Measurements from ENCODE around the gene SYNDIG1. TPM values are rescaled to one million over a fixed set of nuclear protein-coding genes. Genes with fewer than 3 reads are reported as not detected.

The SYNDIG1 gene
- total RNA-seq, 2 experiments from 2014 or later: not detected

DNA sequence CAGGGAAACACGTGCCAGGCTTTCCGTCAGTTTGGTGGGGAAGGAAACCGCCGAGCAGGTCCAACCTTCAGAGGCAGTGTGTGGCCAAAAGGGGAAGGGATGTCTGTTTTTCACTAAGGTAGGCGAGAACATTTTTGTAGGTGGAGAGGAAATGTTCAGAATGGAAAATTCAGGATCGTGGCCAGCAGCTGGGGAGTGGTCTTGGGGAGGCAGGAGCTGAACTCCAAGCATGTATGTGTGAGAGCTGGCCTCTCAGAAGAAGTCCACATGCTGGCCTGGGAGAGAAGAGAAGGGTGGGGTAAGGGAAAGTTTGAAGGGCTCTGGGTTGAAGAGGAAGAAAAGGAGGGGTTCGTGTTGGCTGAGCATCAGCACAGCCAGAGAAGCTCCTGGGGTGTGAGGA is 74.9 kb downstream of the SYNDIG1 start:
- peaks cover 3% of the 10 kb centered on the region for H3K27me3 Mint-ChIP-seq (ENCODE audit: low read depth)
- no peak overlapping the region for H3K27ac Mint-ChIP-seq
- ChIA-PET CTCF (no interaction called here), POLR2A (no interaction called here)
- no peak for ATAC-seq
- DNase-seq: no peak
- no peaks in the 10 kb centered on the region for H3K36me3 Mint-ChIP-seq (ENCODE audit: low read depth)
- H3K4me1 Mint-ChIP-seq (ENCODE audit: low read depth): no peaks in the 10 kb centered on the region
- no peaks in the 10 kb centered on the region for H3K9me3 Mint-ChIP-seq (ENCODE audit: insufficient read depth)
- no peak overlapping the region for H3K4me3 Mint-ChIP-seq

DNA sequence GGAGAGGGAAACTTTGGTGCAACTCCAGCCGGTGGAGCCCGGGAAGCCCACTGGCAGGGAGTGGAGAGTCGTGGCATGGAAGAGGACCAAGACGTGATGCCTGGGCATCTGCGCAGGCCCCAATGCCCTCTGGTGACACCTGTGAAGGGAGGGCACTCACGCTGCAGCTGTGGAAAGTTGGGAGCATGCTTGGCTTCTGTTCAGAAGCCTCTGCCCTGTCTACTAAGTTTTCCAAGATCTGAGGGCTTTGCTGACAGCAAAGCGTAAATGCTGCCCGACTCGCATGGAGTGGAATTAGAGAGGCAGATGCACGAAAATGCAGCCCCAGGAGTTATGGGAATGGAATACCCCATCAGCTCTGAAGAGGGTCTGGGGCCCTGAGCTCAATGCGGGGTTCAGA is 75.7 kb downstream of the SYNDIG1 start:
- Mint-ChIP-seq H3K4me1 (ENCODE audit: low read depth) (no peaks in the 10 kb centered on the region), H3K4me3 (no peak overlapping the region), H3K27ac (no peak overlapping the region), H3K36me3 (ENCODE audit: low read depth) (no peaks in the 10 kb centered on the region), H3K9me3 (ENCODE audit: insufficient read depth) (no peaks in the 10 kb centered on the region), H3K27me3 (ENCODE audit: low read depth) (peaks cover 3% of the 10 kb centered on the region)
- DNase-seq (no peak), ATAC-seq (no peak)
- CTCF ChIA-PET: no interaction called here
- POLR2A ChIA-PET: no interaction called here

DNA sequence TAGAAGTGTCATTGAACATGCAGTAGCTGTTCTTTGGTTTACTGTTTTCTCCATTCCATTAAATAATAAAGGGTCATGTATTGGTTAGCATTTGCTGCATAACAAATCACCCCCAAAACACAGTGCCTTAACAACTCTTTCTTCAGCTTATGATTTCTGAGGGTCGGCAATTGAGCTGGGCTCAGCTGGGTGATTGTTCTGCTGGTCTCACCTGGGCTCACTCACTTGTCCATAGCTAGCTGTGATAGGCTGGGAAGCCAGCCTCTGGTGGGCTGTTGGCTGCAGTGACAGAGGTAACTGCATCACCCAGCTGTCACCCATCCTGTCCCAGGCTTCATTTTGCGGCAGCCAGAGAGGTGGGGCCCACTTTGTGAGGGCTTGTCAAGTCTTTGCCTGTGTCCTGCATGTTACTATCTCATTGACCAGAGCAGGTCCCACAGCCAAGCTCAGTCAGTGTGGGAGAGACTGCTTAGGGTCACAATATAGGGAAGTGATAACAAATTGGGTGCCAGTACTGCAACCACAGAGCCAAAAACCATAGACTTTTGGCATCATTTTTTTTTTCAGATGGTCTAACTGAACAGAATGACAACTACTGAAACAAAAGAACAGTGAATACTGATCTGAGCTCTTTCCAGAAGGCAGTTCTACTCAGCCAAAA is 76.9 kb downstream of the SYNDIG1 start:
- H3K27ac Mint-ChIP-seq: no peak overlapping the region
- no peaks in the 10 kb centered on the region for H3K9me3 Mint-ChIP-seq (ENCODE audit: insufficient read depth)
- no peaks in the 10 kb centered on the region for H3K36me3 Mint-ChIP-seq (ENCODE audit: low read depth)
- no peaks in the 10 kb centered on the region for H3K27me3 Mint-ChIP-seq (ENCODE audit: low read depth)
- CTCF ChIA-PET: no interaction called here
- DNase-seq (no peak), ATAC-seq (no peak)
- POLR2A ChIA-PET: no interaction called here
- no peaks in the 10 kb centered on the region for H3K4me1 Mint-ChIP-seq (ENCODE audit: low read depth)
- H3K4me3 Mint-ChIP-seq: no peak overlapping the region

DNA sequence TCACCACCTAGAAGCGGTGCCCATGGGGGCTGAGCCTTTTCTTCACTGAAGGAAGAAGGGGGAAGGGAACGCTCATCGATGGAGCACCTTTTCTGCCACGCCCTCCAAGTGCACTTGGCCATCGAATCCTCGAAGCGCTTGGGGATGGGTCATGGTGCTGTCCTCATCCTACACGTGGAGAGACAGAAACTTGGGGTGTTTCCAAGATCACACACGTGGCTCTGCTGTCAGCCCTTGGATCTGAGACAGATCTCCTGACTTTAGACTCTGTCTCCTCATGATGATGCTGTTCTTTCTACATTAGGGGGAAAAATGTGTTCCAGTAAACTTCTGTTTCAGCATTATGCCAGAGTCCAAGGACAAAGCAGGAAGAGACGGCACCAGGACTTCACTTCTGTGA is 78.5 kb downstream of the SYNDIG1 start:
- peaks cover 3% of the 10 kb centered on the region for H3K27me3 Mint-ChIP-seq (ENCODE audit: low read depth)
- ChIA-PET POLR2A (no interaction called here), CTCF (no interaction called here)
- H3K27ac Mint-ChIP-seq: no peak overlapping the region
- no peaks in the 10 kb centered on the region for H3K9me3 Mint-ChIP-seq (ENCODE audit: insufficient read depth)
- no peaks in the 10 kb centered on the region for H3K4me1 Mint-ChIP-seq (ENCODE audit: low read depth)
- no peak overlapping the region for H3K4me3 Mint-ChIP-seq
- DNase-seq (no peak), ATAC-seq (no peak)
- no peaks in the 10 kb centered on the region for H3K36me3 Mint-ChIP-seq (ENCODE audit: low read depth)

DNA sequence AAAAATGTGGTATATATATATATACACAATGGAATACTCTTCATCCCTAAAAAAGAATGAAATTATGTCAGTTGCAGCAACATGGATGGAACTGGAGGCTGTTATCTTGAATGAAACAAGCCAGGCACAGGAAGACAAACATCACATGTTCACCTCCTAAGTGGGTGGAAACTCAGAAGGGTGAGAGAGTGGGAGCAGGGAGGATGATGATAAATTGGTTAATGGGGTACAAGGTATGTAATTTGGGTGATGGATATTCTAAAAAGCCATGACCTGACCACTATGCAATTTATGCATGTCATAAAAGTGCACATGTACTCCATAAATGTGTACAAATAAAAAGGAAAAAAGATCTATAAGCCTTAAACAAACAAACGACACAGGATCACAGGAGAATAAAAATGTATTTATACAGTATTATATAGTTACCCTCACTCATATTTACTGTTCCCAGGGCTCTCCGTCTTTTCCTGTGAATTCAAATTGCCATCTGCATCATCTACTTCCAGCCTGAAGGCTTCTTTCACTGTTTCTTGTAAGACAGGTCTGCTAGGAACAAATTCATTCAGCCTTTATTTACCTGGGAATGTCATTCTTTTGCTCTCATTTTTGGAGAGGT is 89.8 kb downstream of the SYNDIG1 start:
- peaks cover 7% of the 10 kb centered on the region for H3K9me3 Mint-ChIP-seq (ENCODE audit: insufficient read depth)
- ATAC-seq: no peak
- no peak overlapping the region for H3K4me3 Mint-ChIP-seq
- H3K4me1 Mint-ChIP-seq (ENCODE audit: low read depth): no peaks in the 10 kb centered on the region
- CTCF ChIA-PET: no interaction called here
- H3K27me3 Mint-ChIP-seq (ENCODE audit: low read depth): no peaks in the 10 kb centered on the region
- POLR2A ChIA-PET: no interaction called here
- H3K27ac Mint-ChIP-seq: no peak overlapping the region
- no peaks in the 10 kb centered on the region for H3K36me3 Mint-ChIP-seq (ENCODE audit: low read depth)
- DNase-seq: no peak

DNA sequence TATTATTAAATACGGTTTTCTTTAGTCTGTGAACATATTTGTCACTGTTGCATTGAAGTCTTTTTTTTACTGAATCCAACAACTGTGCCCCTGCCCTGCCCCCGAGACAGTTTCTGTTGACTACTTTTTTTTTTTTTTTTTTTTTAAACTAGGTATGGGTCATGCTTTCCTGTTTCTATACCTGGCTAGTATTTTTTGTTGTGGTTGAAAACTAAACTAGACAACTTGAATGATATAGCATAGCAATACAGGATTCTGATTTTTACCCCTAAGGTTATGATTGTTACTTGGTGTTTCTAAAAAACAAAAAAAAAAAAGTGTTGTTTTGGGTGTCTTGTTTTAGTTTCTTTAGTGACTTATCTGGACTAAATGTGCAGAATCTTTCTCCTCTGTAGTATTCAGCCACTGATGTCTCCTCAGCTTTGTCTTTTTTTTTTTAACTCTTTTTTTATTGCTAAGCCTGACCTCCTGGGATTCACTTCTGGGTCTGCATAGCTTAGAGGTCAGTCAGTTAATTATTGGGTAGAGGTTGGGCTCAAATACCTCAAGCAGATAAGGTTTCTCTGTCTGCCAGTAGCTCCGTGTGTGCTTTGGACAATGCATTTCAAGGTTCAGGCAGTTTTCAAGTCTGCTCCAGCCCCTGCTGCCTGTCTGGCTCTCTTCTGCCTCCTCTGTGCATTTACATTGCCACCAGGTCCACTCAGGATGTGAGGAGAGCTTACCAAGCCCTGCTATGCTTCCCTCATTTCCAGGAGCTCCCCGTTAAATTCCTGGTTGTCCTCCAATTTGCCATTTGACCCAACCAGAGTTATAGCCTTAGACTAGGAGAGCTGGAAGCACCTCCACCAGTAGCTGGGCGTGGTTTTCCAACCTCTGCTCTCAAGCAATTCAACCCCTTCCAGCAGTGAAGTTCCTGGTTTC is 91.4 kb downstream of the SYNDIG1 start:
- H3K27me3 Mint-ChIP-seq (ENCODE audit: low read depth): no peaks in the 10 kb centered on the region
- no peaks in the 10 kb centered on the region for H3K36me3 Mint-ChIP-seq (ENCODE audit: low read depth)
- no peak overlapping the region for H3K27ac Mint-ChIP-seq
- no peak for ATAC-seq
- CTCF ChIA-PET: no interaction called here
- H3K4me1 Mint-ChIP-seq (ENCODE audit: low read depth): no peaks in the 10 kb centered on the region
- peaks cover 11% of the 10 kb centered on the region for H3K9me3 Mint-ChIP-seq (ENCODE audit: insufficient read depth)
- H3K4me3 Mint-ChIP-seq: no peak overlapping the region
- no peak for DNase-seq
- POLR2A ChIA-PET: no interaction called here

DNA sequence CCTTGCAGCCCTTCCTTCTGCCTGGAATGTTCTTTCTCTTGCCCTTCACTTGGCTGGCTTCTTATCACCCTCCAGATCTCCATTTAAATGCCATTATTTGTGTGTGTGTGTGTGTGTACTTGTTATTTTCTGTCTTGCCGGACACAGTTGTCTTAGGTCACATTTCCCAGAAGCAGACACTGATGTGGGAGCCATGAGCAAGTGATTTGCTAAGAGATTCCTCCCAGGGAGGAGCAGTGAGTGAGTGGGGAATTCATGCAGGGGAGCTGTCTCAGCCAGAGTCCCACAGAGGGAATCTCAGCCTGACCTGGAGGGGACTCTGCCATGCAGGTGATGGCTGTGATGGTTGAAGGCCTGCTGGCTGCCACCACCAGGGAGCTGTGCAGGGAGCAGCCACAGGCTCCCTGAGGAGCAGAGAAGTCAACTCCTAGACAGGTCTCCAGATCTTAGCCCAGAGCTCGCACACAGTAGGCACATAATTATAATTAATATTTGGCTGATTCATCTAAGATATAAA is 96.5 kb downstream of the SYNDIG1 start:
- DNase-seq (no peak), ATAC-seq (no peak)
- Mint-ChIP-seq H3K27me3 (ENCODE audit: low read depth) (peaks cover under 1% of the 10 kb centered on the region), H3K27ac (no peak overlapping the region), H3K9me3 (ENCODE audit: insufficient read depth) (peaks cover 11% of the 10 kb centered on the region), H3K4me1 (ENCODE audit: low read depth) (no peaks in the 10 kb centered on the region), H3K36me3 (ENCODE audit: low read depth) (no peaks in the 10 kb centered on the region), H3K4me3 (no peak overlapping the region)
- CTCF ChIA-PET: no interaction called here
- POLR2A ChIA-PET: no interaction called here

DNA sequence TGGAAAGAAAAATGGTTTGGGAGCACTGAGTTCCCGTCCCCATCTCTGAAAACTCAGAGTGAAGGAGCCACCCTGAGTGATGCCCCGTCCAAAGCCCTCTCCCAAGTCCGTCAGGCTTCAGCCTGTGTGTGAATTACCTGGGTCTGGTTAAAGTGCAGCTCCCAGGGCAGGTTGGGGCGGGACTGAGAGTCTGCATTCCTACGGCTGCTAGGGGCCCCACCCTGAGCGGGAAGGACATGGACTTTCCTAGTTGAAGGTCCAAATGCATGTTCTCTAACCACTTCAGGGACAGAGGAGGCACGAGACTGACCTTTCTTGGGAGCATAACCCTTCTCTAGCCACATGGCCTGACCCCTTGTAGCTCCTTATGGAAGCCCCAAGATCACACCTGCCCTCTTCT is 97.2 kb downstream of the SYNDIG1 start:
- ATAC-seq: no peak

DNA sequence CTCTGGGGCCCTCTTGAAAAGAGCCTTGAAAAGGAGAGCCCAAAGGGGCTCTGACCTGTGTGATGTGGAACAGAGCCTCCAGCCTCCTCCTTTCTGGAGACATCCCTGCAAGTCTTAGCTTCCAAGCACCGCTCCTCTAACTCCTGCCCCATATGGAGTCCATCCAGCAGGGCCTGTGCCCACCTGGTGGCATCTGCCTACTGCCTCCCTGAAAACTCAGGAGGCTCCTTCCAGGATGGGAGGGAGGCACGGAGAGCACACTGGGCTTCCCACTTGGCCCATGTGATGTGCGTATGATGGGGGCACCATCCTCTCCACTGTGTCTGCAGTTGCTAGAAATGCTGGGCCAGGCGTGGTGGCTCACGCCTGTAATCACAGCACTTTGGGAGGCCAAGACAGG is 98.1 kb downstream of the SYNDIG1 start:
- H3K27ac Mint-ChIP-seq: no peak overlapping the region
- no peaks in the 10 kb centered on the region for H3K36me3 Mint-ChIP-seq (ENCODE audit: low read depth)
- H3K9me3 Mint-ChIP-seq (ENCODE audit: insufficient read depth): peaks cover 11% of the 10 kb centered on the region
- ChIA-PET POLR2A (no interaction called here), CTCF (no interaction called here)
- ATAC-seq (no peak), DNase-seq (no peak)
- H3K27me3 Mint-ChIP-seq (ENCODE audit: low read depth): peaks cover 2% of the 10 kb centered on the region
- no peak overlapping the region for H3K4me3 Mint-ChIP-seq
- no peaks in the 10 kb centered on the region for H3K4me1 Mint-ChIP-seq (ENCODE audit: low read depth)

More for the DNA sequence above, 97.2 kb downstream of the SYNDIG1 start:
- no peaks in the 10 kb centered on the region for H3K36me3 Mint-ChIP-seq (ENCODE audit: low read depth)
- CTCF ChIA-PET: no interaction called here
- peaks cover 2% of the 10 kb centered on the region for H3K27me3 Mint-ChIP-seq (ENCODE audit: low read depth)
- DNase-seq: no peak
- H3K4me3 Mint-ChIP-seq: no peak overlapping the region
- no peaks in the 10 kb centered on the region for H3K4me1 Mint-ChIP-seq (ENCODE audit: low read depth)
- H3K9me3 Mint-ChIP-seq (ENCODE audit: insufficient read depth): peaks cover 11% of the 10 kb centered on the region
- POLR2A ChIA-PET: no interaction called here
- H3K27ac Mint-ChIP-seq: no peak overlapping the region

DNA sequence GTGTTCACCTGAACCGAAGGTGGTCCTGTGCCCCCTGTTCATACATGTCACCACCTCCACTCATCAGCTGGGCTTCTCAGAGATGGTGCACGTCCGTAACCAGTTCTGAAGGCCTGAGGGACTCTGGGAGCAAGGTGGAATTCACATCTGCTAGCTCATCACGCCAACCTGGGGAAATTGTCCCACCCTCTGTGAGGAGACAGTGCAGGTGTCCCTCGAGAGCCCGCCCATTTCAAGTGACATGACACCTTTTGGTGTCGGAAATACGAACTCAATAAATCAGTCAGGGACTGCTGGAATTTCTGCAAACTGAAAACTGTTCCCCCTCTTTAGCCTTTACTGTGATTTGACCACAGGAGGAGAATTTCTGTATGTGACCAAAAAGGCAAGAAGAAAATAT is 99.4 kb downstream of the SYNDIG1 start:
- Mint-ChIP-seq H3K4me1 (ENCODE audit: low read depth) (no peaks in the 10 kb centered on the region), H3K27me3 (ENCODE audit: low read depth) (peaks cover 2% of the 10 kb centered on the region), H3K36me3 (ENCODE audit: low read depth) (no peaks in the 10 kb centered on the region), H3K4me3 (no peak overlapping the region), H3K9me3 (ENCODE audit: insufficient read depth) (peaks cover 4% of the 10 kb centered on the region), H3K27ac (no peak overlapping the region)
- CTCF ChIA-PET: no interaction called here
- no peak for ATAC-seq
- POLR2A ChIA-PET: no interaction called here
- DNase-seq: no peak

DNA sequence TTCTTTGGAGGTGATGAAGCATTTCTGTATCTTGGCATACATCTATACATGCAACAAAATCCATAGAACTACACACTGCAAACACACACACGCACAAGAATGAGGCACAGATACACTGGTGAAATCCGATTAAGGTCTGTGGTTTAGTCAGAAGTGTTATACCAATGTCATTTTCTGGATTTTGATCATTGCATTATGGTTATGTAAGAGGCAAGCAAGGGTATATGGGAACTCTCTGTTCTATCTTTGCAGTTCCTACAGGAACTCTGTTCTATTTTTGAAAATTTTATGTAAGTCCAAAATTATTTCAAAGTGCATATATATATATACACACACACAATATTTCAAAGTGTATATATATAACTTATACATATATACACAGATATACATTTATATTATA is 101.7 kb downstream of the SYNDIG1 start:
- no peak for DNase-seq
- H3K9me3 Mint-ChIP-seq (ENCODE audit: insufficient read depth): no peaks in the 10 kb centered on the region
- H3K4me1 Mint-ChIP-seq (ENCODE audit: low read depth): no peaks in the 10 kb centered on the region
- H3K4me3 Mint-ChIP-seq: no peak overlapping the region
- H3K36me3 Mint-ChIP-seq (ENCODE audit: low read depth): no peaks in the 10 kb centered on the region
- ATAC-seq: no peak
- POLR2A ChIA-PET: no interaction called here
- no peak overlapping the region for H3K27ac Mint-ChIP-seq
- CTCF ChIA-PET: no interaction called here
- peaks cover 2% of the 10 kb centered on the region for H3K27me3 Mint-ChIP-seq (ENCODE audit: low read depth)

DNA sequence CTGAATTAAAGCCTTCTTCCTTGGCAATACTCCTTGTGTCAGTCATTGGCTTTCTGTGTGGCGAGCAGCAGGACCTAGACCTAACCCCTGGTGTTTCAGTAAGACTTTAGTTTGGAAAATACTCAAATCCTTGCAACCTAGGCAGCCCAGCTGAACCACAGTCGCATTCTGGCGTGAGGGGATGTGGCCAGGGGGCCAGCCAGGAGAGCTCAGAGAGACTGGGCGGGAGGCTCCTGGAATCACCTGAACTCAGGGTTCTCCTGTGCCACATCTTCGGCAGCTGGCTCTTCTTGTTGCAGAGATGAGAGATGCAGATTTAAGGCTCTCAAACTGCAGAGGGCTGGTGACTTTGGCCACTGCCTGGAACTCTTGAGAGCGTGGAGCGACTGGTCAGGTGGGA is 102.7 kb downstream of the SYNDIG1 start:
- Mint-ChIP-seq H3K36me3 (ENCODE audit: low read depth) (no peaks in the 10 kb centered on the region), H3K4me3 (no peak overlapping the region), H3K27me3 (ENCODE audit: low read depth) (peaks cover 2% of the 10 kb centered on the region), H3K4me1 (ENCODE audit: low read depth) (no peaks in the 10 kb centered on the region), H3K27ac (no peak overlapping the region), H3K9me3 (ENCODE audit: insufficient read depth) (no peaks in the 10 kb centered on the region)
- ChIA-PET CTCF (no interaction called here), POLR2A (no interaction called here)
- DNase-seq (no peak), ATAC-seq (no peak)
